ENCODE results near the gene PLCL2.
A peak's percentile ranks its signal among the peaks of the same experiment; 100 is the strongest.

The PLCL2 gene

DNA sequence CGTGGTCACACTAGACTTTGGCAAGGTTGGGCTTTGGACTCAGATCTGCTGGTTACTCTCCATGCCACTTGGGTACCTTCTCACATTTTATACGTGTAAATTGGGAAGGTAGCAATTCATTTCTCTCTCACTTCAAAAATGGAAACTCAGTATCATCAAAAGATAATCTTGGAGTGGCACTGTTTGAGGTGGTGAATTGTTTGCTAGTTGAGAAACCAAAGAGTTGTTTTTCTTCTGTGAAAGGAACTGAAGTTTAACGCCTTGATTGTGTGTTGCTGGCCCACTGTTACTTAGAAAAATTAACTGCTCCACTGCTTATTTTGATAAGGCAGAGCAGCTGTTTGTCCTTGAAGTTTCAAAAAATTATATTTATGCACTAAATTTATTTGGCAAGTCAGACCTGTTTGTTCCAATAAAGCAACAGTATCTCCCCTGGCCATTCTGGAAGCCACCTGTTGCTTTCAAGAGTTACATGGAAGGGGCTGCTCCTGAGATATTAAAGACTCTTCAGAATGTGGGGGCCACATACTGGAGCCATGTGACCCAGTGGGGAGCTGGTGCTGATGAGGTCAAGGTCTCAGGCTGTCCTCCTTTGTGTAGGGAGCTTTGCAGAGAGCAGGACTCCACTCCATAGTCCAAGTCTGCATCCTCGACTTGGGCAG is 16.2 kb downstream of the PLCL2 start:
- Histone ChIP-seq H3K23ac (ENCODE audit: low read length) (peak overlapping the region; percentile 83), H2AFZ (ENCODE audit: insufficient read depth, low read length, poor library complexity) (no peak overlapping the region), H2AK5ac (ENCODE audit: low read length) (no peak overlapping the region), H2BK5ac (ENCODE audit: low read depth, low read length, poor library complexity) (no peak overlapping the region), H4K12ac (ENCODE audit: low read depth, low read length) (no peak overlapping the region), H3K9ac (ENCODE audit: low read length) (peak overlapping the region; percentile 33), H2BK12ac (ENCODE audit: low read length) (no peak overlapping the region), H3K4me2 (ENCODE audit: low read length) (no peak overlapping the region), H4K91ac (ENCODE audit: low read depth, low read length) (no peak overlapping the region), H3K4me3 (ENCODE audit: low read depth, low read length) (no peak overlapping the region), H3K4ac (ENCODE audit: low read depth, low read length) (no peak overlapping the region), H3K14ac (ENCODE audit: low read length) (no peak overlapping the region), H3K18ac (ENCODE audit: low read length) (no peak overlapping the region), H3K9me3 (ENCODE audit: insufficient read depth, low read depth, low read length) (no peaks in the 10 kb centered on the region), H3K79me2 (ENCODE audit: control insufficient read depth, insufficient read depth, low read length, poor library complexity) (no peaks in the 10 kb centered on the region), H3K36me3 (ENCODE audit: control insufficient read depth in 1 of 2, insufficient read depth in 2 of 2, low read length in 2 of 2) (no peaks in the 10 kb centered on the region), H3K79me1 (ENCODE audit: low read length) (no peaks in the 10 kb centered on the region), H2BK120ac (ENCODE audit: insufficient read depth, low read length, poor library complexity) (no peak overlapping the region), H3K27me3 (ENCODE audit: insufficient read depth, low read length) (no peaks in the 10 kb centered on the region), H4K8ac (ENCODE audit: low read depth, low read length) (no peak overlapping the region), H3K4me1 (ENCODE audit: control insufficient read depth in 1 of 2, insufficient read depth in 2 of 2, low read length in 2 of 2) (no peaks in the 10 kb centered on the region), H3K27ac (ENCODE audit: low read depth, low read length) (no peak overlapping the region)
- no peak for DNase-seq
- no CpG with 5 or more reads among the region's 4 CpGs for WGBS (ENCODE audit: extremely low coverage, insufficient coverage, insufficient read length)

- no peak overlapping the region for H2BK5ac ChIP-seq (ENCODE audit: low read depth, low read length, poor library complexity)
- no peak overlapping the region for H3K9ac ChIP-seq (ENCODE audit: low read length)
- H4K12ac ChIP-seq (ENCODE audit: low read depth, low read length) = no peak overlapping the region
- H3K14ac ChIP-seq (ENCODE audit: low read length) = no peak overlapping the region
- no peak overlapping the region for H2BK120ac ChIP-seq (ENCODE audit: insufficient read depth, low read length, poor library complexity)
- no peak overlapping the region for H4K91ac ChIP-seq (ENCODE audit: low read depth, low read length)
- H3K79me1 ChIP-seq (ENCODE audit: low read length) = no peaks in the 10 kb centered on the region
- H3K79me2 ChIP-seq (ENCODE audit: control insufficient read depth, insufficient read depth, low read length, poor library complexity) = no peaks in the 10 kb centered on the region
- H2AK5ac ChIP-seq (ENCODE audit: low read length) = no peak overlapping the region
- no peak overlapping the region for H3K18ac ChIP-seq (ENCODE audit: low read length)
- H2AFZ ChIP-seq (ENCODE audit: insufficient read depth, low read length, poor library complexity) = no peak overlapping the region
- no peak overlapping the region for H3K23ac ChIP-seq (ENCODE audit: low read length)
- H3K36me3 ChIP-seq (ENCODE audit: control insufficient read depth in 1 of 2, insufficient read depth in 2 of 2, low read length in 2 of 2) = no peaks in the 10 kb centered on the region
- H4K8ac ChIP-seq (ENCODE audit: low read depth, low read length) = no peak overlapping the region
- H3K9me3 ChIP-seq (ENCODE audit: insufficient read depth, low read depth, low read length) = no peaks in the 10 kb centered on the region
- no peak overlapping the region for H2BK12ac ChIP-seq (ENCODE audit: low read length)
- H3K4me3 ChIP-seq (ENCODE audit: low read depth, low read length) = no peak overlapping the region
- no peaks in the 10 kb centered on the region for H3K27me3 ChIP-seq (ENCODE audit: insufficient read depth, low read length)
- no peak overlapping the region for H3K4me2 ChIP-seq (ENCODE audit: low read length)
- H3K4ac ChIP-seq (ENCODE audit: low read depth, low read length) = no peak overlapping the region
- no peak for DNase-seq
- no peak overlapping the region for H3K27ac ChIP-seq (ENCODE audit: low read depth, low read length)
- WGBS (ENCODE audit: extremely low coverage, insufficient coverage, insufficient read length) = no CpG with 5 or more reads among the region's 4 CpGs
- no peaks in the 10 kb centered on the region for H3K4me1 ChIP-seq (ENCODE audit: control insufficient read depth in 1 of 2, insufficient read depth in 2 of 2, low read length in 2 of 2)
Measured at GRCh38 chr3:16904423-16905417, 20.0 kb downstream of the PLCL2 start.

- no peak for DNase-seq
- H4K8ac ChIP-seq (ENCODE audit: low read depth, low read length) = no peak overlapping the region
- no peaks in the 10 kb centered on the region for H3K27me3 ChIP-seq (ENCODE audit: insufficient read depth, low read length)
- H2BK120ac ChIP-seq (ENCODE audit: insufficient read depth, low read length, poor library complexity) = no peak overlapping the region
- H3K14ac ChIP-seq (ENCODE audit: low read length) = no peak overlapping the region
- no peak overlapping the region for H3K18ac ChIP-seq (ENCODE audit: low read length)
- H3K4me3 ChIP-seq (ENCODE audit: low read depth, low read length) = no peak overlapping the region
- no peak overlapping the region for H3K27ac ChIP-seq (ENCODE audit: low read depth, low read length)
- no peaks in the 10 kb centered on the region for H3K9me3 ChIP-seq (ENCODE audit: insufficient read depth, low read depth, low read length)
- H2BK12ac ChIP-seq (ENCODE audit: low read length) = no peak overlapping the region
- no peak overlapping the region for H3K4me2 ChIP-seq (ENCODE audit: low read length)
- WGBS (ENCODE audit: extremely low coverage, insufficient coverage, insufficient read length) = no CpG with 5 or more reads among the region's 1 CpG
- no peak overlapping the region for H4K12ac ChIP-seq (ENCODE audit: low read depth, low read length)
- H3K4ac ChIP-seq (ENCODE audit: low read depth, low read length) = no peak overlapping the region
- no peak overlapping the region for H2AK5ac ChIP-seq (ENCODE audit: low read length)
- H3K23ac ChIP-seq (ENCODE audit: low read length) = no peak overlapping the region
- no peak overlapping the region for H2BK5ac ChIP-seq (ENCODE audit: low read depth, low read length, poor library complexity)
- H2AFZ ChIP-seq (ENCODE audit: insufficient read depth, low read length, poor library complexity) = no peak overlapping the region
- H3K79me1 ChIP-seq (ENCODE audit: low read length) = no peaks in the 10 kb centered on the region
- no peaks in the 10 kb centered on the region for H3K79me2 ChIP-seq (ENCODE audit: control insufficient read depth, insufficient read depth, low read length, poor library complexity)
- H4K91ac ChIP-seq (ENCODE audit: low read depth, low read length) = no peak overlapping the region
- H3K36me3 ChIP-seq (ENCODE audit: control insufficient read depth in 1 of 2, insufficient read depth in 2 of 2, low read length in 2 of 2) = no peaks in the 10 kb centered on the region
- no peak overlapping the region for H3K9ac ChIP-seq (ENCODE audit: low read length)
- H3K4me1 ChIP-seq (ENCODE audit: control insufficient read depth in 1 of 2, insufficient read depth in 2 of 2, low read length in 2 of 2) = no peaks in the 10 kb centered on the region
Measured at GRCh38 chr3:16905704-16906103, 20.9 kb downstream of the PLCL2 start.

DNA sequence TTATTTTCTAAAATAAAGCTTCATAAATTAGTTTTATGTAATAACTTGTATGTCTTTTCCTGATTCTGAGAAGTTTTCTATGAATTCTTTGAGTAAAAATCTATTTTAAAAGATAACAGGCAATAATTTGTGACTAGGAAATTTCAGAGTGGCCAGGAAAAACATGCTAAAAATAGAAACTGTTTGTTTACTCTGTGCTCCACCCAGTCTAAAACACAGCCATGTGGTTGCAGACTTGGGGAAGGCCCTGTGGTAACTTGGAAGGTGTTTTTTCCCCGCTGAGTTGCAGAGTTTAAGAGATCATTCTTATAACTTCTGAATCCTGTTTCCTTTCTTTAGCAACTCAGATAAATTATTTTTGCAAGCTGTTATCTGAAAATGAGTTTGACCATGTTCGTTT is 21.9 kb downstream of the PLCL2 start:
- no CpG with 5 or more reads among the region's 2 CpGs for WGBS (ENCODE audit: extremely low coverage, insufficient coverage, insufficient read length)
- Histone ChIP-seq H3K14ac (ENCODE audit: low read length) (no peak overlapping the region), H3K4ac (ENCODE audit: low read depth, low read length) (no peak overlapping the region)

More for the DNA sequence above, 21.9 kb downstream of the PLCL2 start:
- Histone ChIP-seq H3K79me1 (ENCODE audit: low read length) (no peaks in the 10 kb centered on the region), H4K91ac (ENCODE audit: low read depth, low read length) (no peak overlapping the region), H3K79me2 (ENCODE audit: control insufficient read depth, insufficient read depth, low read length, poor library complexity) (no peaks in the 10 kb centered on the region), H2AFZ (ENCODE audit: insufficient read depth, low read length, poor library complexity) (no peak overlapping the region), H3K4me3 (ENCODE audit: low read depth, low read length) (no peak overlapping the region), H3K27me3 (ENCODE audit: insufficient read depth, low read length) (no peaks in the 10 kb centered on the region), H2BK12ac (ENCODE audit: low read length) (no peak overlapping the region), H3K23ac (ENCODE audit: low read length) (no peak overlapping the region), H2AK5ac (ENCODE audit: low read length) (no peak overlapping the region), H3K9me3 (ENCODE audit: insufficient read depth, low read depth, low read length) (no peaks in the 10 kb centered on the region), H3K27ac (ENCODE audit: low read depth, low read length) (no peak overlapping the region), H4K8ac (ENCODE audit: low read depth, low read length) (no peak overlapping the region), H3K4me1 (ENCODE audit: control insufficient read depth in 1 of 2, insufficient read depth in 2 of 2, low read length in 2 of 2) (no peaks in the 10 kb centered on the region), H4K12ac (ENCODE audit: low read depth, low read length) (no peak overlapping the region), H3K18ac (ENCODE audit: low read length) (no peak overlapping the region), H2BK5ac (ENCODE audit: low read depth, low read length, poor library complexity) (no peak overlapping the region), H3K36me3 (ENCODE audit: control insufficient read depth in 1 of 2, insufficient read depth in 2 of 2, low read length in 2 of 2) (no peaks in the 10 kb centered on the region), H3K4me2 (ENCODE audit: low read length) (no peak overlapping the region), H2BK120ac (ENCODE audit: insufficient read depth, low read length, poor library complexity) (no peak overlapping the region), H3K9ac (ENCODE audit: low read length) (no peak overlapping the region)
- DNase-seq = no peak
